GM20431 (cell line): ENCODE data around the gene ZNF860.

Experiments used
- in situ Hi-C: fragments of 300-500 bp; cut with MseI, MboI; formaldehyde crosslinking; loops from one replicate; pipeline ENCODE4 v1.15.0; 2020; ENCODE audit warnings: low sequenced_read_pairs; ENCODE audit not compliant: unreplicated experiment

Gene ZNF860

GRCh38 chr3:31959951-31960792, 21.4 kb upstream of the ZNF860 start:
- in situ Hi-C loops: no loop called here

- in situ Hi-C loops: no loop called here
These were observed 20.6 kb upstream of the ZNF860 start for GRCh38 chr3:31960793-31961431.

GRCh38 chr3:31962801-31963205, 18.7 kb upstream of the ZNF860 start:
- in situ Hi-C loops: no loop called here

DNA sequence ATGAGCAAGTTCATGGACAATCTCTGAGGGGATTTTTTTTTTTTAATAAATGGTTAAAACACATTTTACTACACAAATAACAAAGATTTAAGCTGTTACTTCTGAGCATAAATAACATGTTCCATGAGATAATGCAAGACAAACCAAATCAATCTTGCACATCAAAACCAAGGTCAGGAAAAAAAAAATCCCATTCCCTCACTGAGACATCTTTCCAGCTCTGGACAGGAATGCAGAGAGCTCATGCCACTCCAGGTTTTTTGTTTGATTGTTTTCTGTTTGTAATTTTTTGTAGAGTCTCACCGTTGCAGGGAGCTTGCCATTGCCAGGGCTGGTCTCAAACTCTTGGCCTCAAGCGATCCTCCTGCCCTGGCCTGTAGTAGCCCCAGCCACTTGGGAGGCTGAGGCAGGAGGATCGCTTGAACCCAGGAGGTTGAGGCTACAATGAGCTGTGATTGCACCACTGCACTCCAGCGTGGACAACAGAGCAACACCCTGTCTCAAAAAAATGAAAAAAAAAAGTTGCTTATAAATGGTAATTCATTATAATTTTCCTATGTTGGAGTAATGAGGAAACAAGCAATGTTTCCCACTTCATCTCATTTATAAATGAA, 14.5 kb upstream of the ZNF860 start:
- in situ Hi-C loops: no loop called here

- in situ Hi-C loops: no loop called here
These were observed 14.0 kb upstream of the ZNF860 start for GRCh38 chr3:31967592-31967991.

GRCh38 chr3:31968369-31968926, 13.1 kb upstream of the ZNF860 start:
- in situ Hi-C loops: no loop called here

DNA sequence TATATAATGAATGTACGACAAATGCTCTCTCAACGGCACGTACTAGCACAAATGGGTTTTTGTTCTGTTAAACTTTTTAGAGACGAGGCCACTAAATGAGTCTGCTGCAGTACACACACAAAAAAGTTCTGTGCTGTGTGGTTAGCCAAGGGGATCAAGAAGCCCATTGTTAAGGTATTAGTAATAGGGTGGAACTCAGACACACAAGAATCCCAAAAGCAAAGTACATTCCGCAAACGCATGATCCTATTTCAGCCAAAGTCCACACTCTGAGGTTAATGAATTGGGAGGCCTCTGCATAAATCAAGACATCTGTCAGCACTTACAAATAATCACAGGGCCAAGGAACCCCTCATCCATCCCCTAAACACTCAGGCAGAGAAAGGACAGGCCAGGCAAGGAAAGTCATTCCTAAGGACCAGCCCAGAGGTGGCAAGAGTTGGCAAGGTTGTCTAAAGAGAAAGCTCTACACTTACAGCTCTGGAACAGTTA, 12.6 kb upstream of the ZNF860 start:
- in situ Hi-C loops: no loop called here

GRCh38 chr3:31971607-31972006, 9.9 kb upstream of the ZNF860 start:
- in situ Hi-C loops: no loop called here

- in situ Hi-C loops: no loop called here
These were observed 8.5 kb upstream of the ZNF860 start for GRCh38 chr3:31973081-31973480.

DNA sequence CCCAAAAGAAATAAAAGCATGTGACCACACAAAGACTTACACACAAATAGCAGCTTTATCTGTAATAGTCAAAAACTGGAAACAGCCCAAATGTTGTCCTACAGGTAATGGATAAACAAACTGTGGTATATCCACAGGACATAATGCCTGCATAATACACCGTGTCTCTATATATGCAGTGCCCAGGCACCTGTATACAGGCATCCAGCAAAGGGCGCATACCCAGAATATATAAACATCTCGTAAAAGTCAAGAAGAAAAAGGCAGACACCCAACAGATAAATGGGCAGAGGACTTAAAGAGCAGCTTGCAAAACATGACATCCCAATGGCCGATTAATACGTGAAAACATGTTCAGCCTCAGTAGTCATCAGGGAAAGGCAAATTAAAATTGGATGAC, 7.7 kb upstream of the ZNF860 start:
- in situ Hi-C loops: no loop called here

- in situ Hi-C loops: no loop called here
These were observed 7.1 kb upstream of the ZNF860 start for GRCh38 chr3:31974471-31974870.

GRCh38 chr3:31974964-31975363, 6.6 kb upstream of the ZNF860 start:
- in situ Hi-C loops: no loop called here

DNA sequence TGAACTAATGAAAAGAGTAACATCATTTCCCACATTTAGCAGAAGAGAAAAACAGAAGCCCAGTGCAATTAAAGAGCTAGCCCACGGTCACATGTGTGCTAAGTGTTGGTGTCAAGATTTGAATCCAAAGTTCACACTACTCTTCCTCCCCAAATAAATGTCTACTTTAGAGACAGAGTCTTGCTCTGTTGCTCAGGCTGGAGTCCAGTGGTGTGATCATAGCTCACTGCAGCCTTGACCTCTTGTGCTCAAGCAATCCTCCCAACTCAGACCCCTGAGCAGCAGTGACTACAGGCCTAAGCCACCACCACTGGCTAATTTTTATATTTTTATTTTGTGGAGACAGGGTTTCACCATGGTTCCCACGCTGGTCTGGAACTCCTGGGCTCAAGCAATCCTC, 5.2 kb upstream of the ZNF860 start:
- in situ Hi-C loops: no loop called here

- in situ Hi-C loops: no loop called here
These were observed 3.8 kb upstream of the ZNF860 start for GRCh38 chr3:31977736-31978135.

DNA sequence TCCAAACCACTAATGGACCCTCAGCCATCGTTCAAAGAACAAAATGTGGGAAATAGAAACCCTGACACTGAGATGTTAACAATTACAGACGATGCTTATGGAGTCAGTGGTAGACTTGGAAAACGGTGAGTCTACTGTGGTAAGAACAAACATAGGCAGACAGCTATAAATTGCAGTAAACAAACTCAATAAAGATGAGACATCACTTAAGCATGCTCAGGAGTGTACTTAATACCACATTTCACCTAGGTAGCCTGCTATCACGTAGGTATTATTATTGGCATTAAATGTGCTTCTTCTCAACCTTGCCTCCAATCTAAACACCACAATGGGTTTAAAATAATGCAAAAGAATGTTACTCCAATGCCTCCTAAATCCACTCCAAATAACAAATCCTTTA, 3.0 kb upstream of the ZNF860 start:
- in situ Hi-C loops: no loop called here

DNA sequence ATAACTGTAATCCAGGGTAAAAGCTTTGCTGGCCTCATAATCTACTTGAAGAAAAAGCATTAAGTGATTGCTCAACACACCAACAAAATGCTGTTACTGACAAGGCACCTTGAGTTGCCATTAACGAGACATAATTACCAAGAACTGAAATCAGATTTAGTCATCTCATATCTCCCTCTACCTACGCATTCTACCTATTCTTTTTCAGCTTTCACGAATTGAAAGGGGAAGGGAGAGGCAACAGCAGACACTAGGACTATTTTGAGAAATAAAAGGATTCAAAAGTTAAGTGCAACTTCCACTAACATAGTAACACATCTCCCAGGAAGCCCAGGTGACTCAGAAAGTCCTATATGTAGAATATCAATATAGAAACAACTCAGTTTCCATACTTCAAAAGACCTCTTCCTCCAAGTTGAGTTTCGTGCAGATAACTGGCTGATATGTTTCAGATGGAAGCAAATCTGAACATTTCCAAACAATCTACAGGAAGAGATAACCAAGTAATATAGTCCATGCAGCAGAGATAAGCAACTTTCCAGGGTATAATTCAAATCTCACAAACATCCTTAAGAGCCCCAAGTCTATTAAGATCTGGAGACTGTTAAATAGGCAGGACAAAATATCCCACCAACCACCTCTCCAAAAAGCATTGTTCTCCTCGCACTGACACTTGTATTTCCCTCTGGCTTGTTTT, 2.4 kb upstream of the ZNF860 start:
- in situ Hi-C loops: no loop called here

- in situ Hi-C loops: no loop called here
These were observed 882 bp upstream of the ZNF860 start for GRCh38 chr3:31980530-31981205.

DNA sequence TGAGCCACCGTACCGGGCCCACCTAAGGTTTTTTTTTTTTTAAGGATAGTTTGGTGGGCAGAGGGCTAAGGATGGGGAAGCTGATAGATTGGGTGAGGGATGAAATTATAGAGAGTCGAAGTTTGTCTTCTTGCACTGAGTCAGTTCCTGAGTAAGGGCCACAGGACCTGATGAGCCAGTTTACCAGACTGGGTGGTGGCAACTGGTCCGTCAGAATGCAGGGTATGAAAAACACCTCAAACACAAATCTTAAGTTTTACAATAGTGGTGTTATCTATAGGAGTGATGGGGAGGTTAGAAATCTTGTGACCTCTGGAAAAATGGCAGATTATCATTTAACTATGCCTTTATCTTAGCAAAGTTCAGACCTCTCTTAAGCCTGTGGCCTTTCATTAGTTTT, 2.8 kb downstream of the ZNF860 start:
- in situ Hi-C loops: no loop called here

- in situ Hi-C loops: no loop called here
These were observed 4.3 kb downstream of the ZNF860 start for GRCh38 chr3:31985831-31986230.

DNA sequence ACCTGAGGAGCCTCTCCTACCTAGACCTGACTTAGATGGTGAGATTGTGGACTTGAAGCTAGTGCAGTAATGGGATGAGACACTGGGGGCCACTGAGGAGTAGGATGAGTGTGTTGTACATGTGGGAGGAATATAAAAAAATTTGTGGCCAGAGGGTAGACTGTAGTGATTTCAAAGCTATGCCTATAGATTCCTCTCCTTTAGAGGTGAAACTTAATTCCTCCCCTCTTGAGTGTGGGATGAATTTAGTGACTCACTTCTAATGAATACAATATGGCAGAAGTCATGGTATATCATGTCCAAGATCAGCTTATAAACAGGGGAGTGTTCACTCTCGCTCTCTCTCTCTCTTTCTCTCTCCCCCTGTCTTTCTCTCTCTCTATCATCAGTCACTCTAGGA, 6.7 kb downstream of the ZNF860 start:
- in situ Hi-C loops: no loop called here
